ENCODE data around the gene FOXF2. TPM values are rescaled to one million over a fixed set of nuclear protein-coding genes. Genes with fewer than 3 reads are reported as not detected.
"Not testable (repeated sequence)": the region's sequence is repeated elsewhere in the genome, so short reads cannot be mapped to it uniquely, and the experiment has no call there.

FOXF2 gene
- total RNA-seq, 3 donors from 2014 or later, result 0.08 TPM; not detected in 2

- Mint-ChIP-seq H3K4me1 (ENCODE audit: low read depth) (no peaks in the 10 kb centered on the region), H3K27me3 (ENCODE audit: low read depth) (peaks cover 58% of the 10 kb centered on the region), H3K4me3 (no peak overlapping the region), H3K36me3 (ENCODE audit: insufficient read depth) (no peaks in the 10 kb centered on the region), H3K9me3 (no peaks in the 10 kb centered on the region)
- ATAC-seq (no peak), DNase-seq (no peak)
Observed at GRCh38 chr6:1367771-1368170, 21.6 kb upstream of the FOXF2 start.

- Mint-ChIP-seq H3K4me3 (no peak overlapping the region), H3K9me3 (peaks cover 4% of the 10 kb centered on the region), H3K36me3 (ENCODE audit: insufficient read depth) (no peaks in the 10 kb centered on the region), H3K4me1 (ENCODE audit: low read depth) (no peaks in the 10 kb centered on the region), H3K27me3 (ENCODE audit: low read depth) (peaks cover 57% of the 10 kb centered on the region)
- ATAC-seq, result no peak
- no peak for DNase-seq
Observed at GRCh38 chr6:1368940-1369339, 20.4 kb upstream of the FOXF2 start.

GRCh38 chr6:1369695-1370094, 19.7 kb upstream of the FOXF2 start:
- H3K4me1 Mint-ChIP-seq (ENCODE audit: low read depth); ATAC-seq; H3K4me3 Mint-ChIP-seq; H3K36me3 Mint-ChIP-seq (ENCODE audit: insufficient read depth); DNase-seq; H3K9me3 Mint-ChIP-seq: not testable (repeated sequence)
- H3K27me3 Mint-ChIP-seq (ENCODE audit: low read depth), result peaks cover 55% of the 10 kb centered on the region

- Mint-ChIP-seq H3K27me3 (ENCODE audit: low read depth) (peaks cover 67% of the 10 kb centered on the region), H3K4me3 (no peak overlapping the region), H3K36me3 (ENCODE audit: insufficient read depth) (no peaks in the 10 kb centered on the region), H3K9me3 (peaks cover 4% of the 10 kb centered on the region), H3K4me1 (ENCODE audit: low read depth) (no peaks in the 10 kb centered on the region)
- ATAC-seq (no peak), DNase-seq (no peak)
Observed at GRCh38 chr6:1371933-1372332, 17.4 kb upstream of the FOXF2 start.

- ATAC-seq (no peak), DNase-seq (no peak)
- H3K4me3 Mint-ChIP-seq, result no peak overlapping the region
- H3K27me3 Mint-ChIP-seq (ENCODE audit: low read depth), result peaks cover 68% of the 10 kb centered on the region
- peaks cover 3% of the 10 kb centered on the region for H3K4me1 Mint-ChIP-seq (ENCODE audit: low read depth)
- H3K36me3 Mint-ChIP-seq (ENCODE audit: insufficient read depth), result no peaks in the 10 kb centered on the region
- peaks cover 4% of the 10 kb centered on the region for H3K9me3 Mint-ChIP-seq
Observed at GRCh38 chr6:1372690-1373089, 16.7 kb upstream of the FOXF2 start.

- Mint-ChIP-seq H3K4me3 (no peak overlapping the region), H3K4me1 (ENCODE audit: low read depth) (peaks cover 25% of the 10 kb centered on the region), H3K36me3 (ENCODE audit: insufficient read depth) (no peaks in the 10 kb centered on the region), H3K27me3 (ENCODE audit: low read depth) (peaks cover 76% of the 10 kb centered on the region), H3K9me3 (peaks cover 4% of the 10 kb centered on the region)
- ATAC-seq (no peak), DNase-seq (no peak)
Observed at GRCh38 chr6:1376653-1377052, 12.7 kb upstream of the FOXF2 start.

GRCh38 chr6:1377526-1377925, 11.8 kb upstream of the FOXF2 start:
- peaks cover 27% of the 10 kb centered on the region for H3K4me1 Mint-ChIP-seq (ENCODE audit: low read depth)
- DNase-seq (no peak), ATAC-seq (no peak)
- H3K9me3 Mint-ChIP-seq, result peaks cover 4% of the 10 kb centered on the region
- H3K27me3 Mint-ChIP-seq (ENCODE audit: low read depth), result peaks cover 71% of the 10 kb centered on the region
- H3K4me3 Mint-ChIP-seq, result no peak overlapping the region
- H3K36me3 Mint-ChIP-seq (ENCODE audit: insufficient read depth), result no peaks in the 10 kb centered on the region

- no peak for ATAC-seq
- no peaks in the 10 kb centered on the region for H3K9me3 Mint-ChIP-seq
- peaks cover 69% of the 10 kb centered on the region for H3K27me3 Mint-ChIP-seq (ENCODE audit: low read depth)
- DNase-seq, result no peak
- H3K36me3 Mint-ChIP-seq (ENCODE audit: insufficient read depth), result no peaks in the 10 kb centered on the region
- no peak overlapping the region for H3K4me3 Mint-ChIP-seq
- peaks cover 29% of the 10 kb centered on the region for H3K4me1 Mint-ChIP-seq (ENCODE audit: low read depth)
Observed at GRCh38 chr6:1378065-1379016, 11.0 kb upstream of the FOXF2 start.

- no peak for DNase-seq
- H3K9me3 Mint-ChIP-seq, result no peaks in the 10 kb centered on the region
- H3K4me3 Mint-ChIP-seq, result peak overlapping the region; percentile 46
Observed at GRCh38 chr6:1379017-1379787, 10.2 kb upstream of the FOXF2 start.

GRCh38 chr6:1379788-1380147, 9.6 kb upstream of the FOXF2 start:
- Mint-ChIP-seq H3K36me3 (ENCODE audit: insufficient read depth) (no peaks in the 10 kb centered on the region), H3K27me3 (ENCODE audit: low read depth) (peaks cover 70% of the 10 kb centered on the region), H3K9me3 (no peaks in the 10 kb centered on the region), H3K4me1 (ENCODE audit: low read depth) (peaks cover 29% of the 10 kb centered on the region), H3K4me3 (no peak overlapping the region)
- ATAC-seq (no peak), DNase-seq (no peak)

More at GRCh38 chr6:1379017-1379787, 10.2 kb upstream of the FOXF2 start:
- peaks cover 29% of the 10 kb centered on the region for H3K4me1 Mint-ChIP-seq (ENCODE audit: low read depth)
- peaks cover 72% of the 10 kb centered on the region for H3K27me3 Mint-ChIP-seq (ENCODE audit: low read depth)
- ATAC-seq, result peak in 1 of 2 donors; percentile 20
- no peaks in the 10 kb centered on the region for H3K36me3 Mint-ChIP-seq (ENCODE audit: insufficient read depth)

GRCh38 chr6:1380625-1381427, 8.6 kb upstream of the FOXF2 start:
- no peak for DNase-seq
- Mint-ChIP-seq H3K4me1 (ENCODE audit: low read depth) (peaks cover 39% of the 10 kb centered on the region), H3K27me3 (ENCODE audit: low read depth) (peaks cover 75% of the 10 kb centered on the region), H3K4me3 (peak overlapping the region; percentile 2), H3K36me3 (ENCODE audit: insufficient read depth) (no peaks in the 10 kb centered on the region), H3K9me3 (no peaks in the 10 kb centered on the region)
- ATAC-seq, result no peak

GRCh38 chr6:1381481-1382330, 7.7 kb upstream of the FOXF2 start:
- DNase-seq (peak; percentile 52), ATAC-seq (peak; percentile 72 to 76)
- peaks cover 76% of the 10 kb centered on the region for H3K27me3 Mint-ChIP-seq (ENCODE audit: low read depth)
- H3K4me3 Mint-ChIP-seq, result peak overlapping the region; percentile 2
- H3K36me3 Mint-ChIP-seq (ENCODE audit: insufficient read depth), result no peaks in the 10 kb centered on the region
- no peaks in the 10 kb centered on the region for H3K9me3 Mint-ChIP-seq
- H3K4me1 Mint-ChIP-seq (ENCODE audit: low read depth), result peaks cover 40% of the 10 kb centered on the region

GRCh38 chr6:1382331-1382882, 7.0 kb upstream of the FOXF2 start:
- Mint-ChIP-seq H3K36me3 (ENCODE audit: insufficient read depth) (no peaks in the 10 kb centered on the region), H3K4me1 (ENCODE audit: low read depth) (peaks cover 40% of the 10 kb centered on the region), H3K9me3 (no peaks in the 10 kb centered on the region), H3K4me3 (no peak overlapping the region), H3K27me3 (ENCODE audit: low read depth) (peaks cover 75% of the 10 kb centered on the region)
- DNase-seq (no peak), ATAC-seq (no peak)
